Calu3 (cell line): ENCODE data around the gene MACO1. TPM values are rescaled to one million over a fixed set of nuclear protein-coding genes. Genes with fewer than 3 reads are reported as not detected.

ENCODE experiments used
- BruUV-seq: library from RNA; stranded (reverse); fragments of 400-500 nt; replicated peaks from 2 replicates; lab custom pipeline; 2021; lab: Mats Ljungman, UMichigan
- CTCF ChIA-PET: fragments of 300-600 bp; sonication (Branson Sonifier 250); formaldehyde crosslinking; loops from one replicate; lab custom pipeline; 2022; ENCODE audit warnings: antibody characterized with exemption; lab: Charles Lee
- DNase-seq: peaks from one replicate; pipeline ENCODE4 v3.0.0; 2022
- H3K27ac Mint-ChIP-seq: one replicate; pipeline ENCODE4 v1.8.0; 2022; ENCODE audit warnings: mixed read lengths; ENCODE audit not compliant: unreplicated experiment
- H3K27me3 Mint-ChIP-seq: one replicate; pipeline ENCODE4 v1.8.0; 2022; ENCODE audit warnings: mixed read lengths; ENCODE audit not compliant: unreplicated experiment
- H3K36me3 Mint-ChIP-seq: one replicate; pipeline ENCODE4 v1.8.0; 2022; ENCODE audit warnings: mild to moderate bottlenecking, moderate library complexity, mixed read lengths; ENCODE audit not compliant: insufficient read depth, unreplicated experiment
- H3K4me1 Mint-ChIP-seq: one replicate; pipeline ENCODE4 v1.8.0; 2022; ENCODE audit warnings: mild to moderate bottlenecking, low read depth, mixed read lengths; ENCODE audit not compliant: unreplicated experiment
- H3K4me3 Mint-ChIP-seq: one replicate; pipeline ENCODE4 v1.8.0; 2022; ENCODE audit warnings: mild to moderate bottlenecking, low read depth, moderate library complexity, mixed read lengths; ENCODE audit not compliant: unreplicated experiment
- H3K9me3 Mint-ChIP-seq: one replicate; pipeline ENCODE4 v1.8.0; 2022; ENCODE audit warnings: low read depth, mixed read lengths; ENCODE audit not compliant: unreplicated experiment
- intact Hi-C: fragments of 100-400 bp; cut with micrococcal nuclease; formaldehyde crosslinking; loops from one replicate; pipeline ENCODE4 v1.10.0; 2022; ENCODE audit not compliant: unreplicated experiment
- total RNA-seq: library from RNA; stranded (reverse); gene quantifications from 2 replicates; pipeline ENCODE4 v1.2.3, GENCODE V29; 2022
- TF ChIP-seq, protein P1 (sequence below): fragments of 200-600 bp; IDR thresholded peaks from one replicate; pipeline ENCODE4 v1.8.0; 2022; ENCODE audit warnings: antibody characterized with exemption; ENCODE audit not compliant: unreplicated experiment

The MACO1 gene
- total RNA-seq, 1 experiment from 2014 or later, result 16.4 TPM

DNA sequence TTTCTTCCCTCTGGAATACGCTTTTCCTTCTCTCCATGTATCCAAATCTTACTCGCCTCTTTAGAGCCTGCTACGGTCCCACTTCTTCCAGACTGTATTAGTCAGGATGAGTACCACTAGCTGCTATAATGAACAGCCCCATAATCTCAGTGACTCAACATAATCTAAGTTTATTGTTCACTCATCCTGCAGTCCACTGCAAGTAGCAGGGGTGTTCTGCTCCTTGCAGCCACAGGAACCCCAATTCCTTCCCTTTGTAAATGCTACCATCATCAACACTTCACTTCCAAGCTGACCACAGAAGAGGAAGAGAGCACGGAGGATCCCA is 94.6 kb downstream of the MACO1 start:
- peaks cover 2% of the 10 kb centered on the region for H3K9me3 Mint-ChIP-seq

DNA sequence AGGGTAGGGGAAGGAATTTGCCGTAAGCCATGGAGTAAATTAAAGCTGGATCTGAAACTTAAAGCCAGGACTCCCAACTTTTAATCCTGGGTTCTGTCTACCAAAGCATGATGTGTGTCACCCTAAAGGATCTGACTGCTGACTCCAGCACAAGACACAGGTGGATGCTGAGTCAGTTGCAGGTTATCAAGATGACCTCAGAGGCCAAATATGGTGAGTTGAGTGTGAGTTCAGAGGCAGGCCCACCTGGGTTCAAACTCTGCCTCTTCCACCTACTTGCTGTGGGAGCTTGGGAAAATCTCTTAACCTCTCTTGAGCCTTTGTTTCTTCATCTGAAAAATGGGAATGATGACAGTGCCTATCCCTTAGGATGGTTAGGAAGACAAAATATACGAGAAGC is 96.1 kb downstream of the MACO1 start:
- H3K9me3 Mint-ChIP-seq, result peaks cover 2% of the 10 kb centered on the region
- no TSS peak for BruUV-seq
- no peak overlapping the region for H3K27ac Mint-ChIP-seq
- H3K4me3 Mint-ChIP-seq, result no peak overlapping the region
- H3K36me3 Mint-ChIP-seq, result no peaks in the 10 kb centered on the region
- CTCF ChIA-PET, result no interaction called here
- no peaks in the 10 kb centered on the region for H3K4me1 Mint-ChIP-seq
- intact Hi-C loops, result no loop called here
- DNase-seq, result no peak
- peaks cover 10% of the 10 kb centered on the region for H3K27me3 Mint-ChIP-seq
- TF ChIP-seq, protein P1, sequence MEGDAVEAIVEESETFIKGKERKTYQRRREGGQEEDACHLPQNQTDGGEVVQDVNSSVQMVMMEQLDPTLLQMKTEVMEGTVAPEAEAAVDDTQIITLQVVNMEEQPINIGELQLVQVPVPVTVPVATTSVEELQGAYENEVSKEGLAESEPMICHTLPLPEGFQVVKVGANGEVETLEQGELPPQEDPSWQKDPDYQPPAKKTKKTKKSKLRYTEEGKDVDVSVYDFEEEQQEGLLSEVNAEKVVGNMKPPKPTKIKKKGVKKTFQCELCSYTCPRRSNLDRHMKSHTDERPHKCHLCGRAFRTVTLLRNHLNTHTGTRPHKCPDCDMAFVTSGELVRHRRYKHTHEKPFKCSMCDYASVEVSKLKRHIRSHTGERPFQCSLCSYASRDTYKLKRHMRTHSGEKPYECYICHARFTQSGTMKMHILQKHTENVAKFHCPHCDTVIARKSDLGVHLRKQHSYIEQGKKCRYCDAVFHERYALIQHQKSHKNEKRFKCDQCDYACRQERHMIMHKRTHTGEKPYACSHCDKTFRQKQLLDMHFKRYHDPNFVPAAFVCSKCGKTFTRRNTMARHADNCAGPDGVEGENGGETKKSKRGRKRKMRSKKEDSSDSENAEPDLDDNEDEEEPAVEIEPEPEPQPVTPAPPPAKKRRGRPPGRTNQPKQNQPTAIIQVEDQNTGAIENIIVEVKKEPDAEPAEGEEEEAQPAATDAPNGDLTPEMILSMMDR, result no peak

More for the DNA sequence above, 94.6 kb downstream of the MACO1 start:
- no TSS peak for BruUV-seq
- H3K27ac Mint-ChIP-seq, result no peak overlapping the region
- no peak for DNase-seq
- H3K4me3 Mint-ChIP-seq, result no peak overlapping the region
- H3K4me1 Mint-ChIP-seq, result no peaks in the 10 kb centered on the region
- no peaks in the 10 kb centered on the region for H3K27me3 Mint-ChIP-seq
- CTCF ChIA-PET, result interaction anchor here (0.6 kb wide), 1 partner anchor 194 kb away, joined by 6 read pairs; no protein-coding TSS in a partner anchor
- H3K36me3 Mint-ChIP-seq, result no peaks in the 10 kb centered on the region
- intact Hi-C loops, result no loop called here
- TF ChIP-seq, protein P1, result no peak

DNA sequence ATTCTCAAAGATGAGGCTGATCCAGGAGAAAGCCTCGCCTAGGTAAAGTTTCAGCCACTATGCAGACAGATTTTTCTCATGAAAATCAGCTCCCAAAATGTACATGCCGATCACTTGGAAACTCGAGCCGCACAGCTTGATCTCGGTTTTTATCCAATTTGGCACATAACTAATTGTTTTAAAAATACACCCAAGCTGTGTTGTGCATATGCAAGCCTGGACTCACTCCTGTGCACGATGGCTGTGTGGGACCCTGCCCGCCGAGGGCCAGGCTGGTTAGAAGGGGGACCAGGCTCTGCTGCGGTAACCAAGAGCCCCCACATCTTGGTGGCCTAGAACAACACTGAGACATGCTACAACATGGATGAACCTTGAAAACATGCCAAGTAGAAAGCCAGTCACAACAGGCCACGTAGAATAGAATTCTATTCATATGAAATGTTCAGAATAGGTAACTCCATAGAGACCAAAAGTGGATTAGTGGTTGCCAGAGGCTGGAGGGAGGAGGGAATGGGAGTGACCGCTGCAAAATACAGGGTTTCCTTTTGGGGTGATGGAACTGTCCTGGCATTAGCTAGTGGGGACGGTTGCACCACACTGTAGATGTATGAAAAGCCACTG is 96.6 kb downstream of the MACO1 start:
- TF ChIP-seq, protein P1, result no peak
- no peaks in the 10 kb centered on the region for H3K4me1 Mint-ChIP-seq
- BruUV-seq, result no TSS peak
- intact Hi-C loops, result no loop called here
- CTCF ChIA-PET, result no interaction called here
- peaks cover 10% of the 10 kb centered on the region for H3K27me3 Mint-ChIP-seq
- H3K4me3 Mint-ChIP-seq, result no peak overlapping the region
- peaks cover 2% of the 10 kb centered on the region for H3K9me3 Mint-ChIP-seq
- no peak overlapping the region for H3K27ac Mint-ChIP-seq
- DNase-seq, result no peak
- H3K36me3 Mint-ChIP-seq, result no peaks in the 10 kb centered on the region

DNA sequence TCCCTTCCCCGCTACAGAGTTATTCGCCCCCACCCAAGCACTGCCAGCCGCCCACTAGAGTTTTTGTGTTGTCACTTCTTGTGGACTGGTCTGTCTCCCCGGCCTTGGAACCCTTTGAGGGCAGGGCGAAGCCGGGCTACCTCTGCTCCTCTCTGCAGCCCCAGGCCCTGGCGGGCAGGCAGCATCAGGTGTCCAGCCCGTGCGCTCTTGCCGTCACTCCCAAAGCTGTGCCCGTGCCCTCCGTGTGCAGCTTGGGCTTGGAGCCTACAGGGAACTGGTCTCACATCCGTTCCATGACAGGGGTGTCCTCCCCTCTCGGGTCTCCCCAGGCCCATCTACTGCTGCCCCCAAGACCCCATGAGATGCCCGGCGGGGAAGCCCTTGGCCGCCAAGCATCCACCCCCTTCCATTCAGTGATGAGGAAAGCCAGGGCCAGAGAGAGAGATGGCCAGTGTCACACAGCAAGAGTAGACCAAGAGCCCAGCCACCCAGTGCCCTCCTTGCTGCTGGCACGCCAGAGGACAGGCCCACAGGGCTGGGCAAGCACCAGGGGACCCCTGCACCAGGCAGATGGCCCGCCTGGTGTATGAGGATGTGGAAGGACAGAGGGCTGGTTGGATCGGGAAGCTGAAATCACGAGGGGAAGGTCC is 97.4 kb downstream of the MACO1 start:
- CTCF ChIA-PET, result no interaction called here
- intact Hi-C loops, result no loop called here
- no TSS peak for BruUV-seq

More for the DNA sequence above, 97.4 kb downstream of the MACO1 start:
- Mint-ChIP-seq H3K9me3 (peaks cover 2% of the 10 kb centered on the region), H3K27me3 (peaks cover 10% of the 10 kb centered on the region), H3K36me3 (no peaks in the 10 kb centered on the region), H3K4me1 (no peaks in the 10 kb centered on the region), H3K27ac (no peak overlapping the region), H3K4me3 (no peak overlapping the region)
- no peak for DNase-seq
- TF ChIP-seq, protein P1, result no peak
